ENCODE measurements around the gene AGA. TPM values are rescaled to one million over a fixed set of nuclear protein-coding genes. Genes with fewer than 3 reads are reported as not detected.

The AGA gene
- polyA plus RNA-seq, 1 experiment: 61.8 TPM

GRCh38 chr4:177464026-177464425 lies 21.8 kb upstream of the AGA start:
- TF ChIP-seq CTCF (IDR thresholded peaks at IDR 0.05; ENCODE audit: low read depth, low read length): no peak
- no peak overlapping the region for H3K4me3 ChIP-seq (ENCODE audit: low read depth, low read length)
- no peak for DNase-seq (ENCODE audit: low read depth, low spot score)
- H3K9me3 ChIP-seq (ENCODE audit: control insufficient read depth, insufficient read depth, low read length): no peaks in the 10 kb centered on the region; the same call in 1 of the 2 replicates
- no peak overlapping the region for H3K27ac ChIP-seq (ENCODE audit: low read depth, low read length)
- H3K27me3 ChIP-seq (ENCODE audit: control insufficient read depth, insufficient read depth, low read length): no peaks in the 10 kb centered on the region
- ChIA-PET CTCF (interaction anchor here (0.7 to 1.1 kb wide), 2 partner anchors 14 to 41 kb away, joined by 3 read pairs; no protein-coding TSS in a partner anchor), POLR2A (no interaction called here)

- DNase-seq (ENCODE audit: low read depth, low spot score): no peak
Measured at GRCh38 chr4:177461606-177462005, 19.4 kb upstream of the AGA start.

DNA sequence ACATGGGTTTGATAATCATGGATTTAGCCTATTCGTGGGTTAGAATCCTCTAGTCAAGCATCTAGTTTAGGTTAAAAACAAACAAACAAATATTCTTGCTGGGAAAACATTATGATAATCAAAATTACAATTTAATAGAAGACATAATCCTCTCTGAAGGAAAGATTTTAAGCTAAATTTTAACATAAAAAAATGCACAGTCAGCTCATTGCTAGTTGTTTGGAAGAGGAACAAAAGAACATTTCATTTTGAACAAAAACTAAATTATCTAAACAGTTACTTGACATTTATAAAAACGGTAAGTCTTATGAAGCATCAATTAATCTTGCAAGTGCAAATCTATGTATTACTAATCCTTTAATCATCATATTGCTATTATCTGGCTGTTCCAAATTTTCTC lies 18.2 kb upstream of the AGA start:
- Histone ChIP-seq H3K9me3 (ENCODE audit: control insufficient read depth, insufficient read depth, low read length) (no peaks in the 10 kb centered on the region; the same call in 1 of the 2 replicates), H3K27ac (ENCODE audit: low read depth, low read length) (no peak overlapping the region), H3K4me3 (ENCODE audit: low read depth, low read length) (no peak overlapping the region), H3K27me3 (ENCODE audit: control insufficient read depth, insufficient read depth, low read length) (no peaks in the 10 kb centered on the region)
- DNase-seq (ENCODE audit: low read depth, low spot score): no peak
- ChIA-PET POLR2A (no interaction called here), CTCF (interaction anchor here (1.0 kb wide), 1 partner anchor 210 kb away, joined by 3 read pairs; no protein-coding TSS in a partner anchor)
- no peak for TF ChIP-seq CTCF (IDR thresholded peaks at IDR 0.05; ENCODE audit: low read depth, low read length)

More at GRCh38 chr4:177461606-177462005, 19.4 kb upstream of the AGA start:
- Histone ChIP-seq H3K4me3 (ENCODE audit: low read depth, low read length) (no peak overlapping the region), H3K27ac (ENCODE audit: low read depth, low read length) (no peak overlapping the region), H3K9me3 (ENCODE audit: control insufficient read depth, insufficient read depth, low read length) (no peaks in the 10 kb centered on the region; the same call in 1 of the 2 replicates), H3K27me3 (ENCODE audit: control insufficient read depth, insufficient read depth, low read length) (no peaks in the 10 kb centered on the region)
- POLR2A ChIA-PET: no interaction called here
- CTCF ChIA-PET: no interaction called here
- TF ChIP-seq CTCF (IDR thresholded peaks at IDR 0.05; ENCODE audit: low read depth, low read length): no peak

DNA sequence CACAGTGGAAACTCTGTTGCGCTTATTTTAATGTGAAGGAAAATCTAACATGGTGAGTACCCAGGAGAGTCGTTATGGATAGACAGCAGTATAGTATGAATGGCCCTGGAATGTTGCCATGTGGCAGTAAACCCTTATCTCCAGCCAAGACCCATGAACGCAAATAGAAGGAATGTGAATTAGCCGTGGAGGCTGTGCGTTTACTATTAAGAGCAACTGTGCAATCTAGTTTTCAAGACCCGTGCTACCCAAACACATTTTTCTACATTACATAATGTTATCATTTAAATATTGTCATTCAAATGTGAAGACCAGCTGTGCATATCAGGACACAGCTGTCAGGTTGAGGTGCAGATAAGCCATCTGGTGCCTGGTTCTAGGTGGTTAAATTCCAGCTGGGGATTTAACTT lies 13.3 kb upstream of the AGA start:
- peak; percentile 43 for DNase-seq (ENCODE audit: low read depth, low spot score)
- no peak overlapping the region for H3K27ac ChIP-seq (ENCODE audit: low read depth, low read length)
- ChIA-PET CTCF (no interaction called here), POLR2A (no interaction called here)
- no peak for TF ChIP-seq CTCF (IDR thresholded peaks at IDR 0.05; ENCODE audit: low read depth, low read length)
- no peaks in the 10 kb centered on the region for H3K27me3 ChIP-seq (ENCODE audit: control insufficient read depth, insufficient read depth, low read length)
- H3K9me3 ChIP-seq (ENCODE audit: control insufficient read depth, insufficient read depth, low read length): no peaks in the 10 kb centered on the region
- H3K4me3 ChIP-seq (ENCODE audit: low read depth, low read length): no peak overlapping the region

DNA sequence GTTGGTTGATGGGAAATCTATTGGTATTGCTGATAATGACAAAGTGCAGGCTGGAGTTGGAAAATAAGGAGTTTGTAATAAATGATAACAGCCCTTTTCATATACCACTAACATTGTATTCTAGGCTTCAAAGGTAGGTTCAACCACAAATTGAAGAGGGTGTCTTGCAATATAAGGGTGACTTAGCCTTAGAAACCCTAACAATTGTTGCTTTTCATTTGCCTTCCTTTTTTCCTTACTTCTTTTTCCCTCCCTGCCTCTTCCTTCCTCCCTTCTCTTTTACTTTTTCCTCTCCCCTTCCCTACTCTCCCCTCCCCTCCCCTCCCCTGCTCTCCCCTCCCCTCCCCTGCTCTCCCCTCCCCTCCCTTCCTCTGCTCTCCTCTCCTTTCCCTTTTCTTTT lies 10.9 kb upstream of the AGA start:
- H3K27ac ChIP-seq (ENCODE audit: low read depth, low read length): no peak overlapping the region
- POLR2A ChIA-PET: no interaction called here
- DNase-seq (ENCODE audit: low read depth, low spot score): no peak
- no peak overlapping the region for H3K4me3 ChIP-seq (ENCODE audit: low read depth, low read length)
- H3K27me3 ChIP-seq (ENCODE audit: control insufficient read depth, insufficient read depth, low read length): no peaks in the 10 kb centered on the region
- peaks cover 2% of the 10 kb centered on the region; the same call in 1 of the 2 replicates for H3K9me3 ChIP-seq (ENCODE audit: control insufficient read depth, insufficient read depth, low read length)
- TF ChIP-seq CTCF (IDR thresholded peaks at IDR 0.05; ENCODE audit: low read depth, low read length): no peak
- CTCF ChIA-PET: no interaction called here

Measured in AG04450 (cell line).